Glomerular visceral epithelial cell (primary cell): ENCODE data around the gene PCBP1.
"Not testable (repeated sequence)": the region's sequence is repeated elsewhere in the genome, so short reads cannot be mapped to it uniquely, and the experiment has no call there.

ENCODE experiments used
- DNase-seq: peaks from one replicate; pipeline ENCODE4 v3.0.0-alpha.2; 2016; ENCODE audit errors: extremely low spot score

Gene PCBP1

DNA sequence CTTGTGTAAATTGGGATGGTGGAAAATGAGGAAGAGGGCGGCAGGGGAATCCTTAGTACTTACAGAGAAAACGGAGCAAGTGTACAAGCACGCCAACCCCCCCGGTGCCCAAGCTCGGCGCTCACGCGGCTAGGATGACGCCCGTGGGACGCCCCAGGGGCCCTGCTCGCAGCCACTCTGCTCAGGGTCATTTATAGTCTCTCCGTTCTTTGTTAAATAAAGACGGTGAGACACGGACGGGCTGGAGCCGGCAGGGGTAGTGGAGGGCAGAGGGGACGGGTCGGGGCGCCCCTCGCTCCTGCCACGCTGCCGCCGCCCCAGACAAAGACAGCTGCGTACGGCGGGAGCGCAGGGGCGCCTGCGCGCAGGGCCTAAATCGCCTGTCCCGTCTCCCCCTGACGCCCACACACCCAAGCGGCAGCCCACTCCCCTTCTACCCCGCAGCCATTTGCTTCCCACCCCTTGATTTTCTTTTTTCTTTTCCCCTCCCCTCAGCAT is 37.8 kb downstream of the PCBP1 start:
- DNase-seq: no peak

- DNase-seq: no peak
Observed at GRCh38 chr2:70125498-70125898, 38.2 kb downstream of the PCBP1 start.

- DNase-seq: no peak
Observed at GRCh38 chr2:70126413-70126812, 39.1 kb downstream of the PCBP1 start.

DNA sequence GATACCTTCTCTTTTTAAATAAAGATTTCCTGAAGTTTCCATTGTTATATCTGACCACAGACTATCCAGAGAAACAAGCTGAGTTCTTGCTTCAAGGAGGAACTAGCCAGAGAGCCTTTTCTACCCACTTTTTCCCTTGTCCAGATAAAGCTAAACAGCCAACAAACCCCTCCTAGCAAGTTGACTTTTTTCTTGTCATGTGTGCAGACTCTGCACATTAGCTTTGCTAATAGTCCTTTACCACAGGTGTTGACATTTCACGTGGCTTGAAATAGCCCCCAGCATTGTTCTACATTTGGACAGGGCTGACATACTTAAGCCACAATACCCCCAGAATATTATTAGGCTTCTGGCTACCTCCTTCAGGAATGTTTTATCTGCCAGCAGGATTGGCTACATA is 40.7 kb downstream of the PCBP1 start:
- DNase-seq: no peak

DNA sequence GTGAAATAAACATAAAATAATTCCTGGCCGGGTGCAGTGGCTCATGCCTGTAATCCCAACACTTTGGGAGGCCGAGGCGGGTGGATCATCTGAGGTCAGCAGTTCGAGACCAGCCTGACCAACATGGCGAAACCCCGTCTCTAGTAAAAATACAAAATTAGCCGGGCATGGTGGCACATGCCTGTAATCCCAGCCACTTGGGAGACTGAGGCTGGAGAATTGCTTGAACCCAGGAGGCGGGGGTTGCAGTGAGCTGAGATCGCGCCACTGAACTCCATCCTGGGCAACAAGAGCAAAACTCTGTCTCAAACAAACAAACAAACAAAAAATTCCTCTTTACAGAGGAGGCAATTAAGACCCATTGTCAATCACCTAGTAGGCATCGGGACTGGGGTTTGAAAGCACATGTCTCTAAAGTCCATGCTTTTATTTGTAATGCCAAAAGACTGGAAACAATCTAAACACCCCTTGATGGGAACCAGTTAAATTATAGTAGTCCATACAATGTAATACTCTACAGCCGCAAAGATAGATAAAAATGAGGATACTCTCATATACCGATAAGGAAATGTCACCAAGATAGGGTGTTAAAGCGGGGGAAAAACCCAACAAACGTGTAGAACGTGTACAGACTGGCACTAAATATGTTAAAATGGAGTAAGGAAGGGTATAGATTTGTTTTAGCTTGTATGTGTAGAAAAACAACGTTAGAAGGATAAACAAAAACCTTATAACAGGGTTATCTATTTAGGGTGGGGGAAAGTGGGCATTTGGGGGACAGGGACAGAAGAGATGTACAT is 44.3 kb downstream of the PCBP1 start:
- DNase-seq: not testable (repeated sequence)

GRCh38 chr2:70132244-70133126 is 45.2 kb downstream of the PCBP1 start:
- DNase-seq: peak; percentile 38

DNA sequence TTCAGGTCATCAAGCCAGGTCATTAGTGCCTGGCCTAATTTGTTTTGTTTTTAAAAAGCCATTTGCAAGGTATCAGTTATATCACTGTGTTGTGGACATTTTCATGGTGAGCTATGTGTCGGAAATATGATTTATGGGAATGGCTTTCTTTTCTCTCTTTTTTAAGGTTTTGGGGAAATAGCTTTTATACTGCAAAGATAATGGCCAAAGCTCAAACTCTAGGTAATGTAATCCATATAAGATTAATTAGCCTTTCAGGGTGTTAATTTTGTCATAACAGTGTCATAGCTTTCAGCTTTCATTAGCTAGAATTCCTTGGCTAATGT is 45.8 kb downstream of the PCBP1 start:
- no peak for DNase-seq

DNA sequence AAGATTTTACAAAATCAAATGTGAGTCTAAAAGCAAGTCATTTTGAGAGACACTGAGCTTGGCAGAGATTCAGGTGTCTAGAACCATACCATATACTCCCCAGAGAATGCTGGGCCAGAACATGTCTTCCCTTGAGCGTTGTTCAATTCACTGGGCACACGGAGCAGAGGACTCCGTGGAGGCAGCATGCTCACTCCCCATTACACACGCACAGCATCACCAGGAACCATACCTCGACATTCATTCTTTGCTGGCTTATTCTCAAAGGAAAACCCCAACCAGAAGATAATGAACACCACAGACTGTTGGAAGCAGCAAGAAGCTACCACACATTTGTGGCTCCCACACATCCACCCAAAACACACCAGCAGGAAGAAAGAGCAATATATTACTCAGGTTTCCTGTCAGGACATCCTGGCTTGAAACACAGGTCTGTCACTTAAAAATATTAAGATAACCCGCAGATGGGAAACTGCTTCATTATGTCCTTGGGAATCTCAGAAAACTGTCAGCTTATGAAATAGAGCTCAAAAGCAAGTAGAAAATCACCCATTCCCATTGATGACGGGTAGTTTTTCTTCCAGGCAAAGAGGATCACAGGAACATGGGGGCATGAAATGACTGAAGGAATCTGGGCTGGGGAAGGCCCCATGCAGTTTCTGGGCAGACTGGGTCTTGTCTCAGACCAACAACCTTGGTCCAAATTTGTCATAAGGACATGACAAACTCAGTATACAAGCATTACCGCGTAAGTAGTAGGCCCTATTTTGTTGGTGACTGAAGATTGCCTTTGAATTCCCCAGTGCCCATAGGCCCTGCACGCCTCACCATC is 46.4 kb downstream of the PCBP1 start:
- no peak for DNase-seq

GRCh38 chr2:70134323-70134983 is 47.2 kb downstream of the PCBP1 start:
- DNase-seq: not testable (repeated sequence)
